AG10803 (cell line): ENCODE results near the gene LRSAM1.

ENCODE experiments used
- DNase-seq: peaks from one replicate; pipeline ENCODE4 v3.0.0; 2010; ENCODE audit warnings: low read depth
- H3K4me3 ChIP-seq: 2 replicates; pipeline ENCODE4 v1.5.1; 2011; ENCODE audit warnings: mild to moderate bottlenecking, low read length, control low read depth
- CTCF ChIP-seq: conservative IDR thresholded peaks from 2 replicates; pipeline ENCODE4 v1.5.1; 2011; ENCODE audit warnings: mild to moderate bottlenecking, low read length, control low read depth, inconsistent platforms

Gene LRSAM1

GRCh38 chr9:127517620-127518019 lies 66.3 kb downstream of the LRSAM1 start:
- TF ChIP-seq CTCF, result no peak
- H3K4me3 ChIP-seq, result no peak overlapping the region
- DNase-seq, result no peak

GRCh38 chr9:127518091-127518856 lies 67.0 kb downstream of the LRSAM1 start:
- no peak for TF ChIP-seq CTCF
- no peak for DNase-seq
- no peak overlapping the region for H3K4me3 ChIP-seq

GRCh38 chr9:127519301-127520166 lies 68.2 kb downstream of the LRSAM1 start:
- peak; percentile 95 for DNase-seq
- no peak overlapping the region for H3K4me3 ChIP-seq
- no peak for TF ChIP-seq CTCF

- DNase-seq, result peak; percentile 86
- TF ChIP-seq CTCF, result no peak
- H3K4me3 ChIP-seq, result no peak overlapping the region
Measured at GRCh38 chr9:127520941-127521918, 69.9 kb downstream of the LRSAM1 start.

- TF ChIP-seq CTCF, result no peak
- no peak for DNase-seq
- no peak overlapping the region for H3K4me3 ChIP-seq
Measured at GRCh38 chr9:127521919-127522304, 70.6 kb downstream of the LRSAM1 start.

GRCh38 chr9:127522727-127523126 lies 71.4 kb downstream of the LRSAM1 start:
- peak; percentile 35 for DNase-seq
- H3K4me3 ChIP-seq, result no peak overlapping the region
- TF ChIP-seq CTCF, result no peak
